Neuronal stem cell (in vitro differentiated cells): ENCODE data around the gene CNP.
A peak's percentile ranks its signal among the peaks of the same experiment; 100 is the strongest.

Source experiments
- DNase-seq: peaks from one replicate; pipeline ENCODE4 v3.0.0-alpha.2; 2013; ENCODE audit warnings: low spot score
- H2AFZ ChIP-seq: one replicate; pipeline ENCODE4 v1.6.1; 2013; ENCODE audit warnings: mild to moderate bottlenecking, low read length, inconsistent platforms
- H2AK5ac ChIP-seq: 2 replicates; pipeline ENCODE4 v1.6.1; 2013; ENCODE audit warnings: low read depth, mild to moderate bottlenecking, inconsistent platforms, low read length, moderate library complexity, mixed read lengths
- H2BK120ac ChIP-seq: 2 replicates; pipeline ENCODE4 v1.6.1; 2013; ENCODE audit warnings: low read depth, mild to moderate bottlenecking, inconsistent platforms, low read length, moderate library complexity, mixed read lengths
- H2BK12ac ChIP-seq: one replicate; pipeline ENCODE4 v1.6.1; 2013; ENCODE audit warnings: low read length, inconsistent platforms
- H2BK15ac ChIP-seq: 2 replicates; pipeline ENCODE4 v1.6.1; 2013; ENCODE audit warnings: mild to moderate bottlenecking, low read length, inconsistent platforms, mixed read lengths
- H2BK5ac ChIP-seq: one replicate; pipeline ENCODE4 v1.6.1; 2013; ENCODE audit warnings: inconsistent platforms, mild to moderate bottlenecking, low read length, moderate library complexity
- H3K14ac ChIP-seq: one replicate; pipeline ENCODE4 v1.6.1; 2013; ENCODE audit warnings: low read length, inconsistent platforms
- H3K18ac ChIP-seq: 2 replicates; pipeline ENCODE4 v1.6.1; 2013; ENCODE audit warnings: low read length, inconsistent platforms
- H3K23ac ChIP-seq: 2 replicates; pipeline ENCODE4 v1.6.1; 2013; ENCODE audit warnings: low read depth, mild to moderate bottlenecking, mixed read lengths, low read length, inconsistent platforms; ENCODE audit not compliant: poor library complexity
- H3K27ac ChIP-seq: replicated peaks from 3 replicates; pipeline ENCODE4 v1.5.1; 2013; ENCODE audit warnings: low read length, inconsistent platforms
- H3K27me3 ChIP-seq, 3 experiments: 2 replicates each; pipeline ENCODE4 v1.6.1; 2013; ENCODE audit warnings: low read length in 3 of 3, mild to moderate bottlenecking in 2 of 3, inconsistent platforms in 1 of 3, low read depth in 1 of 3, mixed read lengths in 1 of 3, moderate library complexity in 1 of 3; ENCODE audit not compliant: control insufficient read depth in 3 of 3, insufficient read depth in 3 of 3
- H3K36me3 ChIP-seq, 2 donors: replicated peaks in 1 of 2; 2 replicates each; pipeline ENCODE4 v1.6.1; 2013; ENCODE audit warnings: low read length in 2 of 2; ENCODE audit not compliant: control insufficient read depth in 2 of 2, insufficient read depth in 2 of 2
- H3K4ac ChIP-seq: 2 replicates; pipeline ENCODE4 v1.6.1; 2013; ENCODE audit warnings: inconsistent platforms, mild to moderate bottlenecking, low read length, moderate library complexity
- H3K4me1 ChIP-seq, 2 donors: 1 replicate in 1 of 2; 2 replicates in 1 of 2; pipeline ENCODE4 v1.6.1; 2013; ENCODE audit warnings: low read length in 2 of 2, low read depth in 1 of 2; ENCODE audit not compliant: control insufficient read depth in 2 of 2, insufficient read depth in 1 of 2
- H3K4me2 ChIP-seq: one replicate; pipeline ENCODE4 v1.6.1; 2013; ENCODE audit warnings: mild to moderate bottlenecking, low read length, inconsistent platforms; ENCODE audit not compliant: insufficient read depth, poor library complexity, severe bottlenecking
- H3K4me3 ChIP-seq, 2 donors: 2 replicates each; pipeline ENCODE4 v1.5.1; 2013; ENCODE audit warnings: low read length in 2 of 2, mild to moderate bottlenecking in 2 of 2, inconsistent platforms in 1 of 2, moderate library complexity in 1 of 2
- H3K79me1 ChIP-seq: one replicate; pipeline ENCODE4 v1.6.1; 2013; ENCODE audit warnings: low read depth, mild to moderate bottlenecking, inconsistent platforms, low read length, moderate library complexity
- H3K9ac ChIP-seq: one replicate; pipeline ENCODE4 v1.6.1; 2013; ENCODE audit warnings: mild to moderate bottlenecking, low read depth, low read length, inconsistent platforms; ENCODE audit not compliant: poor library complexity
- H3K9me3 ChIP-seq, 2 donors: replicated peaks in 1 of 2; 2 replicates each; pipeline versions ENCODE3 to v1.6.1; 2013; ENCODE audit warnings: low read length in 2 of 2, mild to moderate bottlenecking in 2 of 2, inconsistent platforms in 1 of 2, low read depth in 1 of 2, mixed read lengths in 1 of 2, moderate library complexity in 1 of 2; ENCODE audit not compliant: control insufficient read depth in 2 of 2, insufficient read depth in 1 of 2
- H4K8ac ChIP-seq: one replicate; pipeline ENCODE4 v1.6.1; 2013; ENCODE audit warnings: low read depth, mild to moderate bottlenecking, inconsistent platforms, low read length, moderate library complexity
- H4K91ac ChIP-seq: one replicate; pipeline ENCODE4 v1.6.1; 2013; ENCODE audit warnings: low read length, low read depth, mild to moderate bottlenecking, inconsistent platforms; ENCODE audit not compliant: poor library complexity
- WGBS, 2 donors: extraction: QIAGEN DNeasy Blood & Tissue Kit; methylation state at CpG; one replicate each; pipeline ENCODE4 v1.1.7; 2013; ENCODE audit warnings: missing lambda C conversion rate in 2 of 2, mixed read lengths in 1 of 2; ENCODE audit not compliant: insufficient read length in 2 of 2, insufficient replicate concordance in 1 of 2; ENCODE audit errors: extremely low coverage in 2 of 2; 5-methylcytosine and 5-hydroxymethylcytosine counted together

CNP gene

GRCh38 chr17:41956522-41956921 is 10.1 kb upstream of the CNP start:
- no peak overlapping the region for H2BK120ac ChIP-seq
- no peak overlapping the region for H2BK5ac ChIP-seq
- WGBS, 2 donors: no CpG with 5 or more reads among the region's 6 CpGs
- H3K36me3 ChIP-seq: peaks cover 4 to 22% of the 10 kb centered on the region in 2 donors
- no peak overlapping the region for H2AFZ ChIP-seq
- H3K9me3 ChIP-seq: peaks cover 0 to 4% of the 10 kb centered on the region in 2 donors
- no peak overlapping the region for H2BK12ac ChIP-seq
- no peak overlapping the region for H4K91ac ChIP-seq
- no peaks in the 10 kb centered on the region for H3K27me3 ChIP-seq
- H3K18ac ChIP-seq: no peak overlapping the region
- no peak overlapping the region for H4K8ac ChIP-seq
- no peak overlapping the region for H3K27ac ChIP-seq
- no peak overlapping the region for H3K4me3 ChIP-seq
- no peak overlapping the region for H2BK15ac ChIP-seq
- no peak overlapping the region for H3K14ac ChIP-seq
- no peak overlapping the region for H3K4ac ChIP-seq
- peaks cover 6 to 9% of the 10 kb centered on the region in 2 donors for H3K4me1 ChIP-seq
- no peaks in the 10 kb centered on the region for H3K79me1 ChIP-seq
- H3K9ac ChIP-seq: no peak overlapping the region
- no peak overlapping the region for H3K23ac ChIP-seq
- DNase-seq: no peak
- no peak overlapping the region for H3K4me2 ChIP-seq
- no peak overlapping the region for H2AK5ac ChIP-seq

GRCh38 chr17:41957031-41957868 is 9.3 kb upstream of the CNP start:
- H2AFZ ChIP-seq: peak overlapping the region; percentile 18
- no peak overlapping the region for H3K9ac ChIP-seq
- no peaks in the 10 kb centered on the region for H3K27me3 ChIP-seq
- no peak overlapping the region for H2AK5ac ChIP-seq
- no peaks in the 10 kb centered on the region for H3K79me1 ChIP-seq
- peaks cover 4 to 22% of the 10 kb centered on the region in 2 donors for H3K36me3 ChIP-seq
- no peak overlapping the region for H2BK5ac ChIP-seq
- H2BK15ac ChIP-seq: no peak overlapping the region
- no peak overlapping the region for H4K8ac ChIP-seq
- no peak overlapping the region for H3K14ac ChIP-seq
- H2BK120ac ChIP-seq: no peak overlapping the region
- H3K27ac ChIP-seq: no peak overlapping the region
- no peak for DNase-seq
- H3K9me3 ChIP-seq: peaks cover 0 to 4% of the 10 kb centered on the region in 2 donors
- no peak overlapping the region for H4K91ac ChIP-seq
- H3K4ac ChIP-seq: no peak overlapping the region
- H3K4me3 ChIP-seq: no peak overlapping the region
- H2BK12ac ChIP-seq: peak overlapping the region; percentile 75
- H3K4me2 ChIP-seq: no peak overlapping the region
- peaks cover 6 to 9% of the 10 kb centered on the region in 2 donors for H3K4me1 ChIP-seq
- WGBS, 2 donors: no CpG with 5 or more reads among the region's 11 CpGs
- H3K18ac ChIP-seq: no peak overlapping the region
- H3K23ac ChIP-seq: no peak overlapping the region

- H2AFZ ChIP-seq: no peak overlapping the region
- H4K8ac ChIP-seq: no peak overlapping the region
- whole genome bisulfite sequencing, 2 donors: no CpG with 5 or more reads among the region's 6 CpGs
- H3K9me3 ChIP-seq: peaks cover 0 to 4% of the 10 kb centered on the region in 2 donors
- no peak overlapping the region for H3K4ac ChIP-seq
- no peak overlapping the region for H3K27ac ChIP-seq
- H2BK15ac ChIP-seq: no peak overlapping the region
- H3K79me1 ChIP-seq: no peaks in the 10 kb centered on the region
- H3K23ac ChIP-seq: no peak overlapping the region
- H3K4me1 ChIP-seq: peaks cover 6 to 9% of the 10 kb centered on the region in 2 donors
- H2AK5ac ChIP-seq: no peak overlapping the region
- no peak overlapping the region for H2BK12ac ChIP-seq
- no peaks in the 10 kb centered on the region for H3K27me3 ChIP-seq
- DNase-seq: no peak
- peak overlapping the region; percentile 12 for H3K9ac ChIP-seq
- no peak overlapping the region for H2BK5ac ChIP-seq
- H3K4me3 ChIP-seq: no peak overlapping the region
- peaks cover 4 to 14% of the 10 kb centered on the region in 2 donors for H3K36me3 ChIP-seq
- H3K18ac ChIP-seq: no peak overlapping the region
- H2BK120ac ChIP-seq: no peak overlapping the region
- no peak overlapping the region for H4K91ac ChIP-seq
- H3K4me2 ChIP-seq: no peak overlapping the region
- H3K14ac ChIP-seq: no peak overlapping the region
Measured at GRCh38 chr17:41957869-41958439, 8.6 kb upstream of the CNP start.

- no peak overlapping the region for H2AK5ac ChIP-seq
- no peak overlapping the region for H3K4me3 ChIP-seq
- H3K9me3 ChIP-seq: peaks cover 0 to 4% of the 10 kb centered on the region in 2 donors
- H3K4ac ChIP-seq: no peak overlapping the region
- H2BK120ac ChIP-seq: no peak overlapping the region
- no peak overlapping the region for H3K4me2 ChIP-seq
- no peak overlapping the region for H3K9ac ChIP-seq
- no peaks in the 10 kb centered on the region for H3K27me3 ChIP-seq
- H3K79me1 ChIP-seq: no peaks in the 10 kb centered on the region
- H2BK15ac ChIP-seq: no peak overlapping the region
- no peak overlapping the region for H4K8ac ChIP-seq
- no peak for DNase-seq
- peak overlapping the region; percentile 69 for H2BK12ac ChIP-seq
- H3K36me3 ChIP-seq: peaks cover 4 to 10% of the 10 kb centered on the region in 2 donors
- H3K23ac ChIP-seq: no peak overlapping the region
- no peak overlapping the region for H3K14ac ChIP-seq
- H3K27ac ChIP-seq: no peak overlapping the region
- no peak overlapping the region for H4K91ac ChIP-seq
- H2AFZ ChIP-seq: no peak overlapping the region
- peaks cover 6 to 9% of the 10 kb centered on the region in 2 donors for H3K4me1 ChIP-seq
- WGBS, 2 donors: no CpG with 5 or more reads among the region's 2 CpGs
- no peak overlapping the region for H2BK5ac ChIP-seq
- no peak overlapping the region for H3K18ac ChIP-seq
Measured at GRCh38 chr17:41959030-41959335, 7.6 kb upstream of the CNP start.
